Measurements from ENCODE around the gene FAM20A.

Gene FAM20A

GRCh38 chr17:68610554-68610953, 9.4 kb upstream of the FAM20A start:
- no peak for DNase-seq (ENCODE audit: low spot score)

- no peak for DNase-seq (ENCODE audit: low spot score)
Measured at GRCh38 chr17:68608515-68609130, 7.5 kb upstream of the FAM20A start.

- no peak for DNase-seq (ENCODE audit: low spot score)
Measured at GRCh38 chr17:68606451-68607307, 5.5 kb upstream of the FAM20A start.

GRCh38 chr17:68605914-68606313, 4.7 kb upstream of the FAM20A start:
- DNase-seq (ENCODE audit: low spot score): no peak

- DNase-seq (ENCODE audit: low spot score): no peak
Measured at GRCh38 chr17:68603656-68604055, 2.5 kb upstream of the FAM20A start.

GRCh38 chr17:68603027-68603426, 1.9 kb upstream of the FAM20A start:
- no peak for DNase-seq (ENCODE audit: low spot score)

- DNase-seq (ENCODE audit: low spot score): no peak
Measured at GRCh38 chr17:68602289-68602688, 1.1 kb upstream of the FAM20A start.

- no peak for DNase-seq (ENCODE audit: low spot score)
Measured at GRCh38 chr17:68601565-68602288, 560 bp upstream of the FAM20A start.

- DNase-seq (ENCODE audit: low spot score): peak; percentile 13
Measured at GRCh38 chr17:68600067-68600930, 868 bp downstream of the FAM20A start.

GRCh38 chr17:68599552-68600066, 1.6 kb downstream of the FAM20A start:
- DNase-seq (ENCODE audit: low spot score): no peak

- DNase-seq (ENCODE audit: low spot score): no peak
Measured at GRCh38 chr17:68599091-68599490, 2.1 kb downstream of the FAM20A start.

- DNase-seq (ENCODE audit: low spot score): no peak
Measured at GRCh38 chr17:68598545-68598961, 2.6 kb downstream of the FAM20A start.

- no peak for DNase-seq (ENCODE audit: low spot score)
Measured at GRCh38 chr17:68598074-68598473, 3.1 kb downstream of the FAM20A start.

GRCh38 chr17:68596411-68596945, 4.7 kb downstream of the FAM20A start:
- no peak for DNase-seq (ENCODE audit: low spot score)

- DNase-seq (ENCODE audit: low spot score): no peak
Measured at GRCh38 chr17:68595986-68596385, 5.2 kb downstream of the FAM20A start.

GRCh38 chr17:68595496-68595895, 5.7 kb downstream of the FAM20A start:
- no peak for DNase-seq (ENCODE audit: low spot score)

- DNase-seq (ENCODE audit: low spot score): no peak
Measured at GRCh38 chr17:68594552-68594951, 6.6 kb downstream of the FAM20A start.

- DNase-seq (ENCODE audit: low spot score): no peak
Measured at GRCh38 chr17:68592682-68593641, 8.2 kb downstream of the FAM20A start.

- no peak for DNase-seq (ENCODE audit: low spot score)
Measured at GRCh38 chr17:68592009-68592408, 9.2 kb downstream of the FAM20A start.

GRCh38 chr17:68591583-68591982, 9.6 kb downstream of the FAM20A start:
- no peak for DNase-seq (ENCODE audit: low spot score)

Measured in kidney capillary endothelial cell (primary cell).